ENCODE results near the gene PRAMEF4.
"Not testable (repeated sequence)": the region's sequence is repeated elsewhere in the genome, so short reads cannot be mapped to it uniquely, and the experiment has no call there.

The PRAMEF4 gene

GRCh38 chr1:12886101-12886500 is at the start of gene PRAMEF4:
Gene PRAMEF4, minus strand, starts transcription at chr1:12886201. Its CDS starts 2,807 bp downstream, at chr1:12883394.
- not testable (repeated sequence) for DNase-seq (ENCODE audit: low spot score); H3K9me3 Mint-ChIP-seq; H3K27ac Mint-ChIP-seq; H3K4me3 Mint-ChIP-seq; H3K4me1 Mint-ChIP-seq (ENCODE audit: low read depth); H3K36me3 Mint-ChIP-seq (ENCODE audit: low read depth); H3K27me3 Mint-ChIP-seq (ENCODE audit: low read depth)

- H3K27me3 Mint-ChIP-seq (ENCODE audit: low read depth); H3K4me3 Mint-ChIP-seq; H3K4me1 Mint-ChIP-seq (ENCODE audit: low read depth); H3K9me3 Mint-ChIP-seq; H3K36me3 Mint-ChIP-seq (ENCODE audit: low read depth); DNase-seq (ENCODE audit: low spot score); H3K27ac Mint-ChIP-seq: not testable (repeated sequence)
These were observed 38.4 kb upstream of the PRAMEF4 start for GRCh38 chr1:12924368-12924767.

- DNase-seq (ENCODE audit: low spot score); H3K36me3 Mint-ChIP-seq (ENCODE audit: low read depth); H3K27ac Mint-ChIP-seq; H3K27me3 Mint-ChIP-seq (ENCODE audit: low read depth); H3K4me3 Mint-ChIP-seq; H3K4me1 Mint-ChIP-seq (ENCODE audit: low read depth); H3K9me3 Mint-ChIP-seq: not testable (repeated sequence)
These were observed 35.7 kb upstream of the PRAMEF4 start for GRCh38 chr1:12921749-12922148.

DNA sequence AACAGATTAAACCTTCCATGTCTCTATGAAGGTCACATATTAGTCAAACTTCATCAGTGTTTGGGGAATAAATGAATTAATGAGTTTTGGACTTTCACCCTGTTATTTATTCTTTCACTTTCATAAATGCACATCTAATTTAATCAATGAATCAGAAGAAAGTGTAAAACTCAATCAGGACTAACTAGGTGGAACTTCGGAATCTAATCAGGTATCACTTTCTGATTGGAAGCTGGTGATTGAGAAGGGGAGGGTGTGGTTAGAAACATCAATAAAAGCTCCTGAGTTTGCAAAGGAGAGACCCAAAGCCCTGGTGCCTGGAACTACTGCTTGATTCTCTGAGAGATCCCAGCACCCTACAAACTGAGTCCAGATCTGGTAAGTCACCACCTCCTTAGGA is 30.3 kb upstream of the PRAMEF4 start, which contains the start of gene PRAMEF7:
TSS of gene PRAMEF7 (plus strand) at position 301 of the 400 bp plus-strand sequence. CDS start 1,083 bp downstream, outside the sequence.
- not testable (repeated sequence) for H3K9me3 Mint-ChIP-seq; H3K27me3 Mint-ChIP-seq (ENCODE audit: low read depth); H3K36me3 Mint-ChIP-seq (ENCODE audit: low read depth); H3K4me3 Mint-ChIP-seq; DNase-seq (ENCODE audit: low spot score); H3K4me1 Mint-ChIP-seq (ENCODE audit: low read depth); H3K27ac Mint-ChIP-seq

DNA sequence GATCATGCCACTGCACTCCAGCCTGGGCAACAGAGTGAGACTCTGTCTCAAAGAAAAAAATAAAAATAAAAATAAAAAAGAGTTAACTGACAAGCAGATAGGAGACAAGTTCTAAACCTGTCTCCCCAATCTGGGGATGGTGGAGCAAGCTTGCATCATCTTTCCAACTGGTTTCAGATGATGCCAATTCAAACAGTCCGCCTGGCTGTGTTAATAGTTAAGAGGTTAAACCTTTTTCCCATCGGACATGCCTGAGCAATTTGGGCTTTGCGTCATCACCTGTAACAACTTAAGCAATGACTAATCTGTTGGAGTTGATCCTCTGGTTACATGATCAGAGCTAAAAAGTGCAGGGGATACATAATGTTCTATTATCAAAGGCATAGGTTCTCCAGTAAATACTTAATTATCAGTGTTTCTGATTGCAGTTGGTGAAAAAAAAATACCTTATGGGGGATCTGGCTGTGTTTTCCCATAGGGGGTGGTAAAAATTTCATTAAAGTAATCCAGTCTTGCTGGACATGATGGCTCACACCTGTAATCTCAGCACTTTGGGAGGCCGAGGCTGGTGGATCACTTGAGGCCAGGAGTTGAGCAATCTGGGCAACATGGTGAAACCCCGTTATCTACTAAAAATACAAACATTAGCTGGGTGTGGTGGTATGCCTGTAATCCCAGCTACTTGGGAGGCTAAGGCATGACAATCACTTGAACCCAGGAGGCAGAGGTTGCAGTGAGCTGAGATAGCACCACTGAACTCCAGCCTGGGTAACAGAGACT is 18.0 kb upstream of the PRAMEF4 start:
- not testable (repeated sequence) for H3K36me3 Mint-ChIP-seq (ENCODE audit: low read depth); H3K27me3 Mint-ChIP-seq (ENCODE audit: low read depth); H3K9me3 Mint-ChIP-seq; H3K4me3 Mint-ChIP-seq; H3K4me1 Mint-ChIP-seq (ENCODE audit: low read depth); H3K27ac Mint-ChIP-seq; DNase-seq (ENCODE audit: low spot score)

- not testable (repeated sequence) for H3K4me1 Mint-ChIP-seq (ENCODE audit: low read depth); H3K9me3 Mint-ChIP-seq; H3K36me3 Mint-ChIP-seq (ENCODE audit: low read depth); DNase-seq (ENCODE audit: low spot score); H3K4me3 Mint-ChIP-seq; H3K27me3 Mint-ChIP-seq (ENCODE audit: low read depth); H3K27ac Mint-ChIP-seq
These were observed 13.2 kb upstream of the PRAMEF4 start for GRCh38 chr1:12899186-12899585.

DNA sequence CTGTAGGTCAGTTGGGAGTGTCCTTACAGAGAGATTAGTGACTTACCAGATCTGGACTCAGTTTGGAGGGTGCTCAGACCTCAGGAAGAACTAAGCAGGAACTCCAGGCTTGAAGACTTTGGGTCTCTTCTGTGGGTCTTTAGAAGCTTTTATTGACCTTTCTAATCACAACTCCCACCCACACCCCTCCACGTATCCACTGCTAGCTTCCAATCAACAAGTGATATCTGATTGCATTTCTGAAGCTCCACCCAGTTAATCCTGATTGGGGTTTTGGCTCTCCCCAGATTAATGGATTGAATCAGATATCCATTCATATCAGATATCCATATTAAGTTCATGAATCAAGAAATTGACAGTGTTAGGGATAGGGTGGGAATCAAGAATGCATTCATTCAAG is 12.2 kb upstream of the PRAMEF4 start, which contains the start of gene PRAMEF10:
TSS of gene PRAMEF10 (minus strand) at position 101 of the 400 bp plus-strand sequence. CDS start 2,423 bp downstream, outside the sequence.
- H3K27ac Mint-ChIP-seq; H3K36me3 Mint-ChIP-seq (ENCODE audit: low read depth); H3K27me3 Mint-ChIP-seq (ENCODE audit: low read depth); H3K4me3 Mint-ChIP-seq; DNase-seq (ENCODE audit: low spot score); H3K4me1 Mint-ChIP-seq (ENCODE audit: low read depth); H3K9me3 Mint-ChIP-seq: not testable (repeated sequence)

DNA sequence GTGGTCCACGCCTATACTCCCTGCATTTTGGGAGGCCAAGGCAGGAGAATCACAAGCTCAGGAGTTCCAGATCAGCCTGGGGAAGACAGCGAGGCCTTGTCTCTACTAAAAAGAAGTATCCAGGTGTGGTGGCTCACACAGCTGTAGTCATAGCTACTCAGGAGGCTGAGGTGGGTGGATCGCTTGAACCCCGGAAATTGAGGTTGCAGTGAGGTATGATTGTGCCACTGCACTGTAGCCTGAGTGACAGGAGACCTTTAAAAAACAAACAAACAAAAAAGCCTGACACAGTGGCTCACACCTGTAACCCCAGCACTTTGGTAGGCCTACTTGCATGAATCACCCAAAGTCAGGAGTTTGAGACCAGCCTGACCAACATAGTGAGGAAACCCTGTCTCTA is 7.5 kb downstream of the PRAMEF4 start:
- not testable (repeated sequence) for DNase-seq (ENCODE audit: low spot score); H3K9me3 Mint-ChIP-seq; H3K36me3 Mint-ChIP-seq (ENCODE audit: low read depth); H3K27me3 Mint-ChIP-seq (ENCODE audit: low read depth); H3K4me3 Mint-ChIP-seq; H3K27ac Mint-ChIP-seq; H3K4me1 Mint-ChIP-seq (ENCODE audit: low read depth)

GRCh38 chr1:12863131-12863880 is 22.7 kb downstream of the PRAMEF4 start:
- not testable (repeated sequence) for H3K27me3 Mint-ChIP-seq (ENCODE audit: low read depth); DNase-seq (ENCODE audit: low spot score); H3K9me3 Mint-ChIP-seq; H3K4me1 Mint-ChIP-seq (ENCODE audit: low read depth); H3K4me3 Mint-ChIP-seq; H3K27ac Mint-ChIP-seq; H3K36me3 Mint-ChIP-seq (ENCODE audit: low read depth)

DNA sequence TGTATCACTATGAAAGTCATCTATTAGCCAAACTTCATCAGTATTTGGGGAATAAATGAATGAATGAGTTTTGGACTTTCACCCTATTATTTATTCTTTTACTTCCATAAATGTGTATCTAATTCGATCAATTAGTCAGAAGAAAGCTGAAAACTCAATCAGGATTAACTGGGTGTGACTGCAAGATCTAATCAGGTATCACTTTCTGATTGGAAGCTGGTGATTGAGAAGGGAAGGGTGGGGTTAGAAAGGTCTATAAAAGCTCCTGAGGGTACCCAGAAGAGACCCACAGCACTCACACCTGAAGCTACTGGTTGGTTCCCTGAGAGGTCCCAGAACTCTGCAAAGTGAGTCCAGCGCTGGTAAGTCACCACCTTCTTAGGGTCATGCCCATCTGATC is 29.2 kb downstream of the PRAMEF4 start, which contains the start of gene PRAMEF2:
TSS of gene PRAMEF2 (plus strand) at position 301 of the 400 bp plus-strand sequence. CDS start 1,924 bp downstream, outside the sequence.
- H3K27ac Mint-ChIP-seq; H3K4me3 Mint-ChIP-seq; H3K27me3 Mint-ChIP-seq (ENCODE audit: low read depth); H3K36me3 Mint-ChIP-seq (ENCODE audit: low read depth); DNase-seq (ENCODE audit: low spot score); H3K9me3 Mint-ChIP-seq; H3K4me1 Mint-ChIP-seq (ENCODE audit: low read depth): not testable (repeated sequence)

DNA sequence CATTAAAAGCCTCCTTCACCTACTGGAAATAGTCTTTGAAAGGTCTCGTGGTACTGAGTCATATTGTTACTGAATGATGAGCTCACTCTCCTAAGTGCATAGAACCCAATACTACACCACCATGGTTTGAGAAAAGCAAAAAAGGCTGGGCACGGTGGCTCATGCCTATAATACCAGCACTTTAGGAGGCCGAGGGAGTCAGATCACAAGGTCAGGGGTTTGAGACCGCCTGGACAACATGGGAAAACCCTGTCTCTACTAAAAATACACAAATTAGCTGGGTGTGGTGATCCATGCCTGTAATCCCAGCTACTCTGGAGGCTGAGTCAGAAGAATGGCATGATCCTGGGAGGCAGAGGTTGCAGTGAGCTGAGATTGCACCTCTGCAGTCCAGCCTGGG is 34.2 kb downstream of the PRAMEF4 start:
- DNase-seq (ENCODE audit: low spot score), result no peak
- no peak overlapping the region for H3K27ac Mint-ChIP-seq
- no peaks in the 10 kb centered on the region for H3K4me1 Mint-ChIP-seq (ENCODE audit: low read depth)
- no peaks in the 10 kb centered on the region for H3K36me3 Mint-ChIP-seq (ENCODE audit: low read depth)
- no peak overlapping the region for H3K4me3 Mint-ChIP-seq
- H3K9me3 Mint-ChIP-seq, result peaks cover 4% of the 10 kb centered on the region
- H3K27me3 Mint-ChIP-seq (ENCODE audit: low read depth), result no peaks in the 10 kb centered on the region

- H3K4me3 Mint-ChIP-seq; H3K27me3 Mint-ChIP-seq (ENCODE audit: low read depth): not testable (repeated sequence)
These were observed 37.4 kb downstream of the PRAMEF4 start, which contains the start of gene HNRNPCL1 for GRCh38 chr1:12848620-12849019. Gene HNRNPCL1, minus strand, starts transcription at chr1:12848720. Its CDS starts 431 bp downstream, at chr1:12848289.

DNA sequence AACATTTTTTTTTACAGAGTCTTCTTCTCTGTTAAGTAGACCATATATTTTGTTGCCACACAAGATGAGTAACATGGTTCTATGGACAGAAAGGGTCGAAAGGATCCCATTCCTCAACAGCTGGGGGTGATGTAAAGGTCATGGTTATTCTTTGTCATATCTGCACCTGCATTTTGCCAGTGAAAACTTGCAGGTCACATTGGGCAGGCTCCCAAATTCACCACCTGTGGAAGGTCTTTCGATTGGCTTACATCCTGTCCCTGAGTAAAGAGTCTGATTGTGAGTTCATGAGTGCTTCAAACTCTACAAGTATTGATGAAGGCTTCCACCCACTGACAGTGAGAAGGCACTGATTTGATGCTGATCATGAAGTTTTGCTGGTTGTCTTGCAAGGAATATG is 52.8 kb downstream of the PRAMEF4 start:
- not testable (repeated sequence) for H3K27me3 Mint-ChIP-seq (ENCODE audit: low read depth); DNase-seq (ENCODE audit: low spot score); H3K9me3 Mint-ChIP-seq; H3K27ac Mint-ChIP-seq; H3K4me3 Mint-ChIP-seq; H3K4me1 Mint-ChIP-seq (ENCODE audit: low read depth); H3K36me3 Mint-ChIP-seq (ENCODE audit: low read depth)

More at GRCh38 chr1:12848620-12849019, 37.4 kb downstream of the PRAMEF4 start, which contains the start of gene HNRNPCL1:
- not testable (repeated sequence) for H3K27ac Mint-ChIP-seq; DNase-seq (ENCODE audit: low spot score); H3K4me1 Mint-ChIP-seq (ENCODE audit: low read depth); H3K9me3 Mint-ChIP-seq; H3K36me3 Mint-ChIP-seq (ENCODE audit: low read depth)

GRCh38 chr1:12831310-12831709 is 54.7 kb downstream of the PRAMEF4 start, which contains the start of gene PRAMEF11:
Gene PRAMEF11, minus strand, starts transcription at chr1:12831410. Its CDS starts 2,621 bp downstream, at chr1:12828789.
- not testable (repeated sequence) for H3K4me1 Mint-ChIP-seq (ENCODE audit: low read depth); H3K36me3 Mint-ChIP-seq (ENCODE audit: low read depth); H3K9me3 Mint-ChIP-seq; H3K4me3 Mint-ChIP-seq; H3K27ac Mint-ChIP-seq; H3K27me3 Mint-ChIP-seq (ENCODE audit: low read depth); DNase-seq (ENCODE audit: low spot score)
